CD4-positive, alpha-beta T cell (primary cell): ENCODE measurements around the gene LYPLAL1. TPM values are rescaled to one million over a fixed set of nuclear protein-coding genes. Genes with fewer than 3 reads are reported as not detected.

ENCODE experiments used
- ATAC-seq: fragments of 200-7000 bp; cut with Tn5 transposase; one replicate; pipeline ENCODE4 v1.10.0; 2022; ENCODE audit warnings: mild to moderate bottlenecking; ENCODE audit not compliant: poor library complexity
- CTCF ChIA-PET: fragments of 350-600 bp; sonication (Branson Sonifier 250); formaldehyde crosslinking; loops from one replicate; lab custom pipeline; 2021; ENCODE audit warnings: antibody characterized with exemption, inconsistent platforms; lab: Charles Lee
- POLR2A ChIA-PET: fragments of 350-600 bp; sonication (Branson Sonifier 250); formaldehyde crosslinking; loops from one replicate; lab custom pipeline; 2021; ENCODE audit warnings: antibody characterized with exemption, inconsistent platforms; lab: Charles Lee
- DNase-seq, 14 experiments: peaks; one replicate each; pipeline ENCODE4 v3.0.0-alpha.2; 2013 to 2020; ENCODE audit warnings: mixed read lengths in 2 of 14
- H3K27ac ChIP-seq, 2 donors: one replicate each; pipeline versions ENCODE4 v1.5.1 to v1.7.0; 2013; ENCODE audit warnings: low read length in 2 of 2, low read depth in 1 of 2, mild to moderate bottlenecking in 1 of 2
- H3K27me3 ChIP-seq, 2 experiments: 1 replicate in 1 of 2; 2 replicates in 1 of 2; pipeline versions ENCODE4 v1.6.1 to v1.7.0; 2013; ENCODE audit warnings: low read length in 2 of 2, control low read depth in 1 of 2, mild to moderate bottlenecking in 1 of 2, moderate library complexity in 1 of 2; ENCODE audit not compliant: insufficient read depth in 2 of 2, control insufficient read depth in 1 of 2
- H3K36me3 ChIP-seq: one replicate; pipeline ENCODE4 v1.6.1; 2013; ENCODE audit warnings: low read length, control low read depth; ENCODE audit not compliant: insufficient read depth
- H3K4me1 ChIP-seq: one replicate; pipeline ENCODE4 v1.6.1; 2013; ENCODE audit warnings: low read length, control low read depth; ENCODE audit not compliant: insufficient read depth
- H3K4me3 ChIP-seq: one replicate; pipeline ENCODE4 v1.5.1; 2013; ENCODE audit warnings: mild to moderate bottlenecking, low read length, moderate library complexity
- H3K9me3 ChIP-seq, 2 experiments: 1 replicate in 1 of 2; 2 replicates in 1 of 2; pipeline versions ENCODE4 v1.6.1 to v1.7.0; 2013; ENCODE audit warnings: low read length in 2 of 2, mild to moderate bottlenecking in 2 of 2, control low read depth in 1 of 2, moderate library complexity in 1 of 2; ENCODE audit not compliant: control insufficient read depth in 1 of 2, insufficient read depth in 1 of 2
- H3K27ac Mint-ChIP-seq: one replicate; pipeline ENCODE4 v1.8.0; 2020; ENCODE audit warnings: mixed read lengths
- H3K27me3 Mint-ChIP-seq: one replicate; pipeline ENCODE4 v1.8.0; 2021; ENCODE audit warnings: mixed read lengths
- H3K36me3 Mint-ChIP-seq: one replicate; pipeline ENCODE4 v1.8.0; 2021; ENCODE audit warnings: low read depth, mixed read lengths
- H3K4me1 Mint-ChIP-seq: one replicate; pipeline ENCODE4 v1.8.0; 2021; ENCODE audit warnings: low read depth, mixed read lengths
- H3K4me3 Mint-ChIP-seq: one replicate; pipeline ENCODE4 v1.8.0; 2020; ENCODE audit warnings: mild to moderate bottlenecking, mixed read lengths
- H3K9me3 Mint-ChIP-seq: one replicate; pipeline ENCODE4 v1.8.0; 2020; ENCODE audit warnings: mixed read lengths
- CTCF ChIP-seq: fragments of 200-600 bp; IDR thresholded peaks from one replicate; pipeline ENCODE4 v1.8.0; 2022; ENCODE audit warnings: antibody characterized with exemption, mild to moderate bottlenecking
- intact Hi-C, 2 experiments: fragments of 100-400 bp; cut with DNase I in 1 of 2; cut with micrococcal nuclease in 1 of 2; formaldehyde crosslinking; loops; one replicate each; pipeline versions ENCODE4 v1.15.1 to v1.9.0; 2023 to 2025; cut with DNase I, micrococcal nuclease
- total RNA-seq, 174 experiments: library from RNA in 2 of 174; stranded (reverse) in 2 of 174; gene quantifications; one replicate each; pipeline ENCODE4 v1.2.3 and lab custom pipeline; 2021 to 2026

LYPLAL1 gene
- total RNA-seq, 2 experiments from 2014 or later, result 8.2 to 10.0 TPM

GRCh38 chr1:219172821-219173220, 857 bp upstream of the LYPLAL1 start:
- Mint-ChIP-seq H3K9me3 (no peaks in the 10 kb centered on the region), H3K4me1 (peaks cover 52% of the 10 kb centered on the region), H3K4me3 (peak overlapping the region; percentile 95), H3K27me3 (no peaks in the 10 kb centered on the region), H3K27ac (peak overlapping the region; percentile 92), H3K36me3 (peaks cover 21% of the 10 kb centered on the region)
- no peak for TF ChIP-seq CTCF
- H3K4me3 ChIP-seq, result no peak overlapping the region
- intact Hi-C loops, result loop anchor here in 1 of 2 experiments (5.0 to 10.0 kb wide), 4 partner anchors 869 to 1538 kb away; partner anchors contain the start of genes GPATCH2, IARS2, RRP15 and SPATA17
- no peak for DNase-seq
- no peak overlapping the region for H3K27ac ChIP-seq
- ChIA-PET POLR2A (interaction anchor here (1.5 kb wide), 1 partner anchor 9 kb away, joined by 8 read pairs; no protein-coding TSS in a partner anchor), CTCF (no interaction called here)
- no peaks in the 10 kb centered on the region for H3K27me3 ChIP-seq
- no peak for ATAC-seq
- H3K36me3 ChIP-seq, result no peaks in the 10 kb centered on the region
- H3K9me3 ChIP-seq, result no peaks in the 10 kb centered on the region
- peaks cover 11% of the 10 kb centered on the region for H3K4me1 ChIP-seq

DNA sequence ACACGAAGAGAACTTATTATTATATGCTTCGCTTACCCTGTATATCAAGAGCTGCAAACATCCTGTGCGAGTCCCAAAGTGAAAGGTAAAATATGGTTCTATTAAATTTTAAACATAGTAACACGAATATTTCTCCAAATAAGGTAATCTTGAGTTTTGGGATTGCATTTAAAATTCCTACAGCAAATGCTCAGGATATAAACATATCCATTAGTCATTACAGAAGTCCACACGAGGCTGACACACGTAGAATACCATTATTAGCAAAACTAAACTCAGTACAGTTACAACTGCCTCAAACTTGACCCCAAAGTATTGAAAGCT, 282 bp upstream of the LYPLAL1 start:
- POLR2A ChIA-PET, result interaction anchor here (1.0 to 1.6 kb wide), 4 partner anchors 9 to 889 kb away, joined by 4 to 9 read pairs (median 8); partner anchors contain the start of gene RRP15
- Histone ChIP-seq H3K36me3 (no peaks in the 10 kb centered on the region), H3K4me3 (peak overlapping the region; percentile 84), H3K27ac (peak overlapping the region; percentile 45 to 62), H3K4me1 (peaks cover 11% of the 10 kb centered on the region), H3K9me3 (no peaks in the 10 kb centered on the region), H3K27me3 (no peaks in the 10 kb centered on the region)
- CTCF ChIA-PET, result interaction anchor here (2.2 kb wide), 1 partner anchor 15 kb away, joined by 5 read pairs; no protein-coding TSS in a partner anchor
- DNase-seq, result no peak
- TF ChIP-seq CTCF, result no peak
- ATAC-seq, result no peak
- Mint-ChIP-seq H3K9me3 (no peaks in the 10 kb centered on the region), H3K36me3 (peaks cover 24% of the 10 kb centered on the region), H3K27ac (peak overlapping the region; percentile 92), H3K27me3 (no peaks in the 10 kb centered on the region), H3K4me3 (peak overlapping the region; percentile 95), H3K4me1 (peaks cover 56% of the 10 kb centered on the region)
- intact Hi-C loops, result loop anchor here in 1 of 2 experiments (5.0 to 10.0 kb wide), 4 partner anchors 869 to 1539 kb away; partner anchors contain the start of genes GPATCH2, IARS2, RRP15 and SPATA17

GRCh38 chr1:219174460-219175211, 958 bp downstream of the LYPLAL1 start:
- intact Hi-C loops, result loop anchor here in 1 of 2 experiments (5.0 to 10.0 kb wide), 5 partner anchors 868 to 1540 kb away; partner anchors contain the start of genes GPATCH2, IARS2, RAB3GAP2 and RRP15
- ChIA-PET CTCF (interaction anchor here (2.2 kb wide), 1 partner anchor 14 kb away, joined by 5 read pairs; no protein-coding TSS in a partner anchor), POLR2A (interaction anchor here (1.4 to 1.6 kb wide), 3 partner anchors 11 to 890 kb away, joined by 5 to 9 read pairs (median 8); partner anchors contain the start of genes RRP15 and TGFB2)
- Mint-ChIP-seq H3K9me3 (no peaks in the 10 kb centered on the region), H3K4me3 (peak overlapping the region; percentile 95), H3K27ac (peak overlapping the region; percentile 92), H3K36me3 (peaks cover 30% of the 10 kb centered on the region), H3K4me1 (peaks cover 56% of the 10 kb centered on the region), H3K27me3 (no peaks in the 10 kb centered on the region)
- DNase-seq, result peak in 9 of 14 experiments; percentile 2 to 56 (median 11)
- H3K27me3 ChIP-seq, result no peaks in the 10 kb centered on the region
- H3K9me3 ChIP-seq, result no peaks in the 10 kb centered on the region
- peak overlapping the region; percentile 84 for H3K4me3 ChIP-seq
- H3K27ac ChIP-seq, result peak overlapping the region; percentile 45 to 74
- ATAC-seq, result peak; percentile 54
- peaks cover 11% of the 10 kb centered on the region for H3K4me1 ChIP-seq
- TF ChIP-seq CTCF, result no peak
- no peaks in the 10 kb centered on the region for H3K36me3 ChIP-seq
